HepG2 (cell line): ENCODE results near the gene RAB3IP. TPM values are rescaled to one million over a fixed set of nuclear protein-coding genes. Genes with fewer than 3 reads are reported as not detected.

Experiments used
- ATAC-seq: fragments of 200-7000 bp; cut with Tn5 transposase; 3 replicates; pipeline ENCODE4 v1.9.1; 2020; ENCODE audit warnings: mild to moderate bottlenecking, moderate library complexity
- BruUV-seq: library from RNA; stranded (reverse); fragments of 400-500 nt; replicated peaks from 2 replicates; lab custom pipeline; 2021; lab: Mats Ljungman, UMichigan
- CTCF ChIA-PET: fragments of 300-600 bp; formaldehyde crosslinking; extraction: SDS; loops from one replicate; lab custom pipeline; 2021; ENCODE audit warnings: low total read pairs, inconsistent platforms, low intra/inter-chr PET ratio; lab: Yijun Ruan, JAX
- POLR2A ChIA-PET: fragments of 350-600 bp; sonication (Branson Sonifier 250); formaldehyde crosslinking; loops from one replicate; lab custom pipeline; 2020; ENCODE audit warnings: antibody characterized with exemption, inconsistent platforms; lab: Yijun Ruan, JAX
- DNase-seq: peaks from one replicate; pipeline ENCODE4 v3.0.0-alpha.2; 2015; ENCODE audit warnings: low spot score
- FAIRE-seq: peaks from 3 replicates; lab custom pipeline; 2011; peaks lifted over from hg19 to GRCh38; lab: Jason Lieb, UNC
- H2AFZ ChIP-seq: one replicate; pipeline ENCODE4 v1.6.1; 2011; ENCODE audit warnings: low read length, inconsistent platforms
- H3K27ac ChIP-seq: fragments of 300-600 bp; 3 replicates; pipeline ENCODE4 v1.8.0; 2011; ENCODE audit warnings: mixed run types, mild to moderate bottlenecking, mixed read lengths, low read length, inconsistent platforms; ENCODE audit not compliant: insufficient read depth; ENCODE audit errors: extremely low read length
- H3K27me3 ChIP-seq, 2 experiments: fragments of 200-600 bp in 1 of 2; 2 replicates in 1 of 2; 3 replicates in 1 of 2; pipeline versions ENCODE4 v1.6.0 to v1.8.0; 2011; ENCODE audit warnings: low read length in 2 of 2, mild to moderate bottlenecking in 2 of 2, moderate library complexity in 2 of 2, inconsistent platforms in 1 of 2; ENCODE audit not compliant: insufficient read depth in 2 of 2, control insufficient read depth in 1 of 2
- H3K36me3 ChIP-seq, 2 experiments: fragments of 200-600 bp in 1 of 2; replicated peaks in 1 of 2; 2 replicates in 1 of 2; 3 replicates in 1 of 2; pipeline versions ENCODE4 v1.5.1 to v1.8.0; 2011; ENCODE audit warnings: low read length in 2 of 2, inconsistent platforms in 1 of 2; ENCODE audit not compliant: insufficient read depth in 2 of 2, control insufficient read depth in 1 of 2
- H3K4me1 ChIP-seq: 2 replicates; pipeline ENCODE4 v1.5.1; 2012; ENCODE audit warnings: low read length, inconsistent platforms; ENCODE audit not compliant: insufficient read depth
- H3K4me2 ChIP-seq: 2 replicates; pipeline ENCODE4 v1.6.0; 2011; ENCODE audit warnings: low read depth, low read length, inconsistent platforms
- H3K4me3 ChIP-seq, 3 experiments: fragments of 200-600 bp in 1 of 3; sonication (generic), shearing (Covaris generic) in 1 of 3; replicated peaks in 1 of 3; 2 replicates each; pipeline ENCODE4 v1.5.1; 2011 to 2016; ENCODE audit warnings: low read length in 3 of 3, inconsistent platforms in 2 of 3, low read depth in 2 of 3, mild to moderate bottlenecking in 2 of 3, control low read depth in 1 of 3, mixed read lengths in 1 of 3; ENCODE audit not compliant: insufficient read depth in 1 of 3
- H3K79me2 ChIP-seq: one replicate; pipeline ENCODE4 v1.6.1; 2011; ENCODE audit warnings: low read length, inconsistent platforms; ENCODE audit not compliant: insufficient read depth
- H3K9ac ChIP-seq: 2 replicates; pipeline ENCODE4 v1.6.0; 2011; ENCODE audit warnings: mild to moderate bottlenecking, low read depth, low read length, inconsistent platforms; ENCODE audit not compliant: insufficient read depth
- H3K9me3 ChIP-seq: 2 replicates; pipeline ENCODE4 v1.5.1; 2012; ENCODE audit warnings: mild to moderate bottlenecking, low read length
- H4K20me1 ChIP-seq: 2 replicates; pipeline ENCODE4 v1.6.0; 2011; ENCODE audit warnings: inconsistent platforms, mild to moderate bottlenecking, low read length, moderate library complexity; ENCODE audit not compliant: insufficient read depth
- CBX5 ChIP-seq: sonication (generic); formaldehyde crosslinking; IDR thresholded peaks from 2 replicates; pipeline ENCODE4 v1.4.0; 2020; ENCODE audit warnings: missing genetic modification reagents, borderline replicate concordance
- HMGA1 ChIP-seq: sonication (generic); formaldehyde crosslinking; conservative IDR thresholded peaks from 2 replicates; pipeline ENCODE4 v1.4.0; 2020; ENCODE audit warnings: missing genetic modification reagents
- MATR3 ChIP-seq: sonication (generic); formaldehyde crosslinking; IDR thresholded peaks from 2 replicates; pipeline ENCODE4 v1.4.0; 2020; ENCODE audit warnings: missing genetic modification reagents
- MTA3 ChIP-seq: sonication (generic); formaldehyde crosslinking; IDR thresholded peaks from 2 replicates; pipeline ENCODE4 v1.4.0; 2020; ENCODE audit warnings: missing genetic modification reagents
- PAWR ChIP-seq: sonication (generic); formaldehyde crosslinking; IDR thresholded peaks from 2 replicates; pipeline ENCODE4 v1.4.0; 2020; ENCODE audit warnings: missing genetic modification reagents, mild to moderate bottlenecking, borderline replicate concordance
- PHF5A ChIP-seq: IDR thresholded peaks from one replicate; pipeline ENCODE4 v1.6.1; 2018; ENCODE audit warnings: low read depth, missing genetic modification reagents; ENCODE audit not compliant: unreplicated experiment
- SAP130 ChIP-seq: IDR thresholded peaks from 2 replicates; pipeline ENCODE4 v1.6.1; 2016; ENCODE audit warnings: low read depth
- SOX5 ChIP-seq: IDR thresholded peaks from 2 replicates; pipeline ENCODE4 v1.6.1; 2016; ENCODE audit warnings: borderline replicate concordance
- TOPORS ChIP-seq: sonication (generic); formaldehyde crosslinking; IDR thresholded peaks from 2 replicates; pipeline ENCODE4 v1.8.0; 2023; ENCODE audit warnings: mild to moderate bottlenecking, missing genetic modification reagents
- YY1 ChIP-seq: IDR thresholded peaks from 2 replicates; pipeline ENCODE4 v1.6.1; 2011; ENCODE audit warnings: low read length, low read depth, moderate library complexity, mild to moderate bottlenecking; ENCODE audit not compliant: insufficient read depth, insufficient replicate concordance
- ZBTB21 ChIP-seq: sonication (generic); formaldehyde crosslinking; IDR thresholded peaks from 2 replicates; pipeline ENCODE4 v1.4.0; 2020; ENCODE audit warnings: missing genetic modification reagents
- ZNF160 ChIP-seq: sonication (generic); formaldehyde crosslinking; IDR thresholded peaks from 2 replicates; pipeline ENCODE4 v1.8.0; 2022; ENCODE audit warnings: mild to moderate bottlenecking, inconsistent platforms, missing genetic modification reagents
- ZNF282 ChIP-seq: fragments of 450-650 bp; IDR thresholded peaks from 2 replicates; pipeline ENCODE4 v1.6.1; 2018; ENCODE audit not compliant: partially characterized antibody
- WGBS: methylation state at CpG from one replicate; pipeline ENCODE4 v1.1.6; 2017; ENCODE audit warnings: low lambda C conversion rate; 5-methylcytosine and 5-hydroxymethylcytosine counted together
- in situ Hi-C: cut with HindIII; loops from 2 replicates; pipeline ENCODE4 v1.10.0; 2017; ENCODE audit warnings: low pct_unique_long_range_greater_than_20kb; ENCODE audit not compliant: extremely low pct_ligation_motif_present
- intact Hi-C: fragments of 100-400 bp; cut with micrococcal nuclease; formaldehyde crosslinking; loops from one replicate; pipeline ENCODE4 v1.10.0; 2022; ENCODE audit not compliant: unreplicated experiment
- polyA plus RNA-seq, 8 experiments: library from polyadenylated mRNA; depleted of rRNA in 3 of 8; stranded (reverse) in 7 of 8; unstranded in 1 of 8; fragments of >200 nt; fragmentation: Illumina TruSeq in 4 of 8; extraction: Trizol in 4 of 8; gene quantifications; 2 replicates each; pipeline versions ENCODE4 v1.2.1 to v1.2.3, GENCODE V29; 2011 to 2016; ENCODE audit warnings: low read depth in 4 of 8, missing spikeins in 1 of 8, mixed read lengths in 1 of 8; ENCODE audit not compliant: insufficient read depth in 1 of 8
- total RNA-seq, 5 experiments: library from RNA; depleted of rRNA; stranded (reverse); fragments of >200 nt; fragmentation: Illumina TruSeq; extraction: Trizol; gene quantifications; 2 replicates each; pipeline ENCODE4 v1.2.3, GENCODE V29; 2016; ENCODE audit warnings: low read depth in 1 of 5
- TF ChIP-seq, protein P1 (sequence below): sonication (generic); formaldehyde crosslinking; IDR thresholded peaks from 2 replicates; pipeline ENCODE4 v1.9.0; 2021; ENCODE audit warnings: missing genetic modification reagents, mild to moderate bottlenecking, borderline replicate concordance
- TF ChIP-seq, protein P2 (sequence below): sonication (generic); formaldehyde crosslinking; IDR thresholded peaks from 2 replicates; pipeline ENCODE4 v1.5.1; 2020; ENCODE audit warnings: mild to moderate bottlenecking, missing genetic modification reagents, borderline replicate concordance
- TF ChIP-seq, protein P3 (sequence below): sonication (generic); formaldehyde crosslinking; IDR thresholded peaks from 2 replicates; pipeline ENCODE4 v1.5.1; 2020; ENCODE audit warnings: missing genetic modification reagents, mild to moderate bottlenecking, borderline replicate concordance
- TF ChIP-seq, protein P4 (sequence below): sonication (generic); formaldehyde crosslinking; IDR thresholded peaks from 2 replicates; pipeline ENCODE4 v1.5.0; 2020; ENCODE audit warnings: missing genetic modification reagents

RAB3IP gene
- total and polyA plus RNA-seq, 2 of the 13 experiments (the other 11 are each of a cell fraction or from before 2014, with no cell fraction given): 33.6 to 41.1 TPM

DNA sequence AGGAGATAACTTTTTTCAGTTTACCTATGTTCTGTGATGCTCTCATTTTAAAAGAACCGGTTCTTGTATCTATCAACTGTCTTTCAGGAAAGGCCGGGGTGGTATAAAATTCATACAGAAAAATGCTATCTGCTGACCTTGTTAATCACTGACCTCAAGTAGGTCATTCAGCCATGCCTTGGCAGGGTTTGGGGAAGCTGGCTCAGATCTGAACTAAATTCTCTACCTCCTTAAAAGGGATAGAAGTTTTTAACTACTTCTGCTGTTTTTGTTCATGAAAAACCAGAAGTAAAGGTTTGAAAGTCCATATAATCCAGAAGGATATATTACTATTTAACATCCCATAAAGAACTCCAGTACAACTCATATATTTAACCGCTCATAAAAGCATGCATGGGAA is 96.4 kb downstream of the RAB3IP start:
- FAIRE-seq: no peak
- POLR2A ChIA-PET: no interaction called here
- H3K4me2 ChIP-seq: no peak overlapping the region
- peaks cover 15% of the 10 kb centered on the region for H3K4me1 ChIP-seq
- H3K4me3 ChIP-seq: no peak overlapping the region
- BruUV-seq: no TSS peak
- TF ChIP-seq ZNF160 (CRISPR knock-in tag): no peak
- TF ChIP-seq PAWR (CRISPR knock-in tag): no peak
- TF ChIP-seq, protein P1, sequence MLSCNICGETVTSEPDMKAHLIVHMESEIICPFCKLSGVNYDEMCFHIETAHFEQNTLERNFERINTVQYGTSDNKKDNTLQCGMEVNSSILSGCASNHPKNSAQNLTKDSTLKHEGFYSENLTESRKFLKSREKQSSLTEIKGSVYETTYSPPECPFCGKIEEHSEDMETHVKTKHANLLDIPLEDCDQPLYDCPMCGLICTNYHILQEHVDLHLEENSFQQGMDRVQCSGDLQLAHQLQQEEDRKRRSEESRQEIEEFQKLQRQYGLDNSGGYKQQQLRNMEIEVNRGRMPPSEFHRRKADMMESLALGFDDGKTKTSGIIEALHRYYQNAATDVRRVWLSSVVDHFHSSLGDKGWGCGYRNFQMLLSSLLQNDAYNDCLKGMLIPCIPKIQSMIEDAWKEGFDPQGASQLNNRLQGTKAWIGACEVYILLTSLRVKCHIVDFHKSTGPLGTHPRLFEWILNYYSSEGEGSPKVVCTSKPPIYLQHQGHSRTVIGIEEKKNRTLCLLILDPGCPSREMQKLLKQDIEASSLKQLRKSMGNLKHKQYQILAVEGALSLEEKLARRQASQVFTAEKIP (CRISPR knock-in tag): no peak
- no peak for TF ChIP-seq MTA3 (CRISPR knock-in tag)
- TF ChIP-seq PHF5A (CRISPR knock-in tag): no peak
- TF ChIP-seq, protein P2, sequence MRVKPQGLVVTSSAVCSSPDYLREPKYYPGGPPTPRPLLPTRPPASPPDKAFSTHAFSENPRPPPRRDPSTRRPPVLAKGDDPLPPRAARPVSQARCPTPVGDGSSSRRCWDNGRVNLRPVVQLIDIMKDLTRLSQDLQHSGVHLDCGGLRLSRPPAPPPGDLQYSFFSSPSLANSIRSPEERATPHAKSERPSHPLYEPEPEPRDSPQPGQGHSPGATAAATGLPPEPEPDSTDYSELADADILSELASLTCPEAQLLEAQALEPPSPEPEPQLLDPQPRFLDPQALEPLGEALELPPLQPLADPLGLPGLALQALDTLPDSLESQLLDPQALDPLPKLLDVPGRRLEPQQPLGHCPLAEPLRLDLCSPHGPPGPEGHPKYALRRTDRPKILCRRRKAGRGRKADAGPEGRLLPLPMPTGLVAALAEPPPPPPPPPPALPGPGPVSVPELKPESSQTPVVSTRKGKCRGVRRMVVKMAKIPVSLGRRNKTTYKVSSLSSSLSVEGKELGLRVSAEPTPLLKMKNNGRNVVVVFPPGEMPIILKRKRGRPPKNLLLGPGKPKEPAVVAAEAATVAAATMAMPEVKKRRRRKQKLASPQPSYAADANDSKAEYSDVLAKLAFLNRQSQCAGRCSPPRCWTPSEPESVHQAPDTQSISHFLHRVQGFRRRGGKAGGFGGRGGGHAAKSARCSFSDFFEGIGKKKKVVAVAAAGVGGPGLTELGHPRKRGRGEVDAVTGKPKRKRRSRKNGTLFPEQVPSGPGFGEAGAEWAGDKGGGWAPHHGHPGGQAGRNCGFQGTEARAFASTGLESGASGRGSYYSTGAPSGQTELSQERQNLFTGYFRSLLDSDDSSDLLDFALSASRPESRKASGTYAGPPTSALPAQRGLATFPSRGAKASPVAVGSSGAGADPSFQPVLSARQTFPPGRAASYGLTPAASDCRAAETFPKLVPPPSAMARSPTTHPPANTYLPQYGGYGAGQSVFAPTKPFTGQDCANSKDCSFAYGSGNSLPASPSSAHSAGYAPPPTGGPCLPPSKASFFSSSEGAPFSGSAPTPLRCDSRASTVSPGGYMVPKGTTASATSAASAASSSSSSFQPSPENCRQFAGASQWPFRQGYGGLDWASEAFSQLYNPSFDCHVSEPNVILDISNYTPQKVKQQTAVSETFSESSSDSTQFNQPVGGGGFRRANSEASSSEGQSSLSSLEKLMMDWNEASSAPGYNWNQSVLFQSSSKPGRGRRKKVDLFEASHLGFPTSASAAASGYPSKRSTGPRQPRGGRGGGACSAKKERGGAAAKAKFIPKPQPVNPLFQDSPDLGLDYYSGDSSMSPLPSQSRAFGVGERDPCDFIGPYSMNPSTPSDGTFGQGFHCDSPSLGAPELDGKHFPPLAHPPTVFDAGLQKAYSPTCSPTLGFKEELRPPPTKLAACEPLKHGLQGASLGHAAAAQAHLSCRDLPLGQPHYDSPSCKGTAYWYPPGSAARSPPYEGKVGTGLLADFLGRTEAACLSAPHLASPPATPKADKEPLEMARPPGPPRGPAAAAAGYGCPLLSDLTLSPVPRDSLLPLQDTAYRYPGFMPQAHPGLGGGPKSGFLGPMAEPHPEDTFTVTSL (CRISPR knock-in tag): no peak
- TF ChIP-seq HMGA1 (CRISPR knock-in tag): no peak
- no peak for TF ChIP-seq TOPORS (CRISPR knock-in tag)
- TF ChIP-seq SOX5: no peak
- TF ChIP-seq, protein P3, sequence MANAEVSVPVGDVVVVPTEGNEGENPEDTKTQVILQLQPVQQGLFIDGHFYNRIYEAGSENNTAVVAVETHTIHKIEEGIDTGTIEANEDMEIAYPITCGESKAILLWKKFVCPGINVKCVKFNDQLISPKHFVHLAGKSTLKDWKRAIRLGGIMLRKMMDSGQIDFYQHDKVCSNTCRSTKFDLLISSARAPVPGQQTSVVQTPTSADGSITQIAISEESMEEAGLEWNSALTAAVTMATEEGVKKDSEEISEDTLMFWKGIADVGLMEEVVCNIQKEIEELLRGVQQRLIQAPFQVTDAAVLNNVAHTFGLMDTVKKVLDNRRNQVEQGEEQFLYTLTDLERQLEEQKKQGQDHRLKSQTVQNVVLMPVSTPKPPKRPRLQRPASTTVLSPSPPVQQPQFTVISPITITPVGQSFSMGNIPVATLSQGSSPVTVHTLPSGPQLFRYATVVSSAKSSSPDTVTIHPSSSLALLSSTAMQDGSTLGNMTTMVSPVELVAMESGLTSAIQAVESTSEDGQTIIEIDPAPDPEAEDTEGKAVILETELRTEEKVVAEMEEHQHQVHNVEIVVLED (CRISPR knock-in tag): no peak
- TF ChIP-seq YY1: no peak
- TF ChIP-seq, protein P4, sequence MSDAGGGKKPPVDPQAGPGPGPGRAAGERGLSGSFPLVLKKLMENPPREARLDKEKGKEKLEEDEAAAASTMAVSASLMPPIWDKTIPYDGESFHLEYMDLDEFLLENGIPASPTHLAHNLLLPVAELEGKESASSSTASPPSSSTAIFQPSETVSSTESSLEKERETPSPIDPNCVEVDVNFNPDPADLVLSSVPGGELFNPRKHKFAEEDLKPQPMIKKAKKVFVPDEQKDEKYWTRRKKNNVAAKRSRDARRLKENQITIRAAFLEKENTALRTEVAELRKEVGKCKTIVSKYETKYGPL (CRISPR knock-in tag): no peak
- no peak for TF ChIP-seq SAP130
- no peak for TF ChIP-seq CBX5
- no peak for TF ChIP-seq ZBTB21 (CRISPR knock-in tag)
- TF ChIP-seq MATR3 (CRISPR knock-in tag): no peak
- TF ChIP-seq ZNF282: no peak
- intact Hi-C loops (no loop called here), in situ Hi-C loops (no loop called here)
- H3K36me3 ChIP-seq: no peaks in the 10 kb centered on the region
- no peak overlapping the region for H3K9ac ChIP-seq
- H4K20me1 ChIP-seq: no peaks in the 10 kb centered on the region
- DNase-seq: no peak
- WGBS: 47% methylated on average over 3 of the region's 3 CpGs
- no peak overlapping the region for H3K27ac ChIP-seq
- no peaks in the 10 kb centered on the region for H3K9me3 ChIP-seq
- no peaks in the 10 kb centered on the region for H3K79me2 ChIP-seq
- CTCF ChIA-PET: no interaction called here
- H3K27me3 ChIP-seq: no peaks in the 10 kb centered on the region
- no peak for ATAC-seq
- no peak overlapping the region for H2AFZ ChIP-seq
